ENCODE measurements around the gene ZNF518B. TPM values are rescaled to one million over a fixed set of nuclear protein-coding genes. Genes with fewer than 3 reads are reported as not detected.

The ZNF518B gene
- total and polyA plus RNA-seq, 2 of the 13 experiments (the other 11 are each of a cell fraction or from before 2014, with no cell fraction given), result 0.02 TPM; not detected in 1

GRCh38 chr4:10421344-10422055 is 35.7 kb downstream of the ZNF518B start:
- Histone ChIP-seq H3K9ac (ENCODE audit: insufficient read depth, low read depth, low read length) (no peak overlapping the region), H2AFZ (ENCODE audit: low read length) (no peak overlapping the region), H3K9me3 (ENCODE audit: low read length) (no peaks in the 10 kb centered on the region), H3K4me1 (ENCODE audit: insufficient read depth, low read length) (no peaks in the 10 kb centered on the region), H3K27me3 (ENCODE audit: control insufficient read depth in 1 of 2, insufficient read depth in 2 of 2, low read length in 2 of 2) (no peaks in the 10 kb centered on the region; a peak in 1 of 5 replicates), H3K79me2 (ENCODE audit: insufficient read depth, low read length) (no peaks in the 10 kb centered on the region), H3K36me3 (replicated peaks in 1 of 2; ENCODE audit: control insufficient read depth in 1 of 2, insufficient read depth in 2 of 2, low read length in 2 of 2) (no peaks in the 10 kb centered on the region), H3K4me3 (replicated peaks in 1 of 3; ENCODE audit: insufficient read depth in 1 of 3, low read depth in 2 of 3, low read length in 3 of 3) (no peak overlapping the region), H3K4me2 (ENCODE audit: low read depth, low read length) (no peak overlapping the region), H4K20me1 (ENCODE audit: insufficient read depth, low read length) (no peaks in the 10 kb centered on the region), H3K27ac (ENCODE audit: extremely low read length, insufficient read depth, low read length) (no peak overlapping the region)
- TF ChIP-seq PREB (CRISPR knock-in tag; IDR thresholded peaks at IDR 0.05) (no peak), HNRNPH1 (optimal IDR thresholded peaks at IDR 0.05; ENCODE audit: low read depth, low read length) (no peak), RELA (CRISPR knock-in tag; IDR thresholded peaks at IDR 0.05) (no peak), ARNT (IDR thresholded peaks at IDR 0.05) (no peak), ZNF816 (CRISPR knock-in tag; IDR thresholded peaks at IDR 0.05; ENCODE audit: borderline replicate concordance) (no peak), GPN1 (CRISPR knock-in tag; IDR thresholded peaks at IDR 0.05; ENCODE audit: borderline replicate concordance) (no peak), ARID3A (IDR thresholded peaks at IDR 0.05; ENCODE audit: low read depth, low read length) (no peak), HBP1 (CRISPR knock-in tag; IDR thresholded peaks at IDR 0.05; ENCODE audit: low read depth) (no peak), ONECUT2 (CRISPR knock-in tag; IDR thresholded peaks at IDR 0.05) (no peak), NAIF1 (CRISPR knock-in tag; IDR thresholded peaks at IDR 0.05; ENCODE audit: borderline replicate concordance) (no peak)
- ATAC-seq, result no peak
- POLR2A ChIA-PET, result no interaction called here
- CTCF ChIA-PET (ENCODE audit: low intra/inter-chr PET ratio, low total read pairs), result no interaction called here
- FAIRE-seq, result no peak
- intact Hi-C loops (cut with micrococcal nuclease; ENCODE audit: unreplicated experiment), result no loop called here
- BruUV-seq (replicated peaks), result no TSS peak
- WGBS (ENCODE audit: low lambda C conversion rate), result 11% methylated on average over 3 of the region's 3 CpGs
- in situ Hi-C loops (cut with HindIII; ENCODE audit: extremely low pct_ligation_motif_present, low pct_unique_long_range_greater_than_20kb), result loop anchor here (25.0 kb wide), 1 partner anchor 659 kb away; no protein-coding TSS in a partner anchor
- DNase-seq (ENCODE audit: low spot score), result no peak
